GM13976 (cell line): ENCODE measurements around the gene GPC3.

Experiments
- DNase-seq: peaks from one replicate; pipeline ENCODE4 v3.0.0; 2012; ENCODE audit warnings: low spot score
- in situ Hi-C: fragments of 300-500 bp; cut with MboI; formaldehyde crosslinking; loops from one replicate; pipeline ENCODE4 v1.12.0; 2022; ENCODE audit warnings: low sequenced_read_pairs, mixed read lengths, inconsistent platforms; ENCODE audit not compliant: unreplicated experiment
- TF ChIP-seq, protein P1 (sequence below): IDR thresholded peaks from 2 replicates; pipeline ENCODE4 v1.5.1; 2012; ENCODE audit warnings: borderline replicate concordance, mild to moderate bottlenecking; ENCODE audit not compliant: insufficient read depth; ENCODE audit errors: extremely low read depth, missing control alignments, control extremely low read depth

GPC3 gene

GRCh38 chrX:133859860-133860259, 125.5 kb downstream of the GPC3 start:
- in situ Hi-C loops: no loop called here
- no peak for DNase-seq
- TF ChIP-seq, protein P1, sequence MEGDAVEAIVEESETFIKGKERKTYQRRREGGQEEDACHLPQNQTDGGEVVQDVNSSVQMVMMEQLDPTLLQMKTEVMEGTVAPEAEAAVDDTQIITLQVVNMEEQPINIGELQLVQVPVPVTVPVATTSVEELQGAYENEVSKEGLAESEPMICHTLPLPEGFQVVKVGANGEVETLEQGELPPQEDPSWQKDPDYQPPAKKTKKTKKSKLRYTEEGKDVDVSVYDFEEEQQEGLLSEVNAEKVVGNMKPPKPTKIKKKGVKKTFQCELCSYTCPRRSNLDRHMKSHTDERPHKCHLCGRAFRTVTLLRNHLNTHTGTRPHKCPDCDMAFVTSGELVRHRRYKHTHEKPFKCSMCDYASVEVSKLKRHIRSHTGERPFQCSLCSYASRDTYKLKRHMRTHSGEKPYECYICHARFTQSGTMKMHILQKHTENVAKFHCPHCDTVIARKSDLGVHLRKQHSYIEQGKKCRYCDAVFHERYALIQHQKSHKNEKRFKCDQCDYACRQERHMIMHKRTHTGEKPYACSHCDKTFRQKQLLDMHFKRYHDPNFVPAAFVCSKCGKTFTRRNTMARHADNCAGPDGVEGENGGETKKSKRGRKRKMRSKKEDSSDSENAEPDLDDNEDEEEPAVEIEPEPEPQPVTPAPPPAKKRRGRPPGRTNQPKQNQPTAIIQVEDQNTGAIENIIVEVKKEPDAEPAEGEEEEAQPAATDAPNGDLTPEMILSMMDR: no peak

DNA sequence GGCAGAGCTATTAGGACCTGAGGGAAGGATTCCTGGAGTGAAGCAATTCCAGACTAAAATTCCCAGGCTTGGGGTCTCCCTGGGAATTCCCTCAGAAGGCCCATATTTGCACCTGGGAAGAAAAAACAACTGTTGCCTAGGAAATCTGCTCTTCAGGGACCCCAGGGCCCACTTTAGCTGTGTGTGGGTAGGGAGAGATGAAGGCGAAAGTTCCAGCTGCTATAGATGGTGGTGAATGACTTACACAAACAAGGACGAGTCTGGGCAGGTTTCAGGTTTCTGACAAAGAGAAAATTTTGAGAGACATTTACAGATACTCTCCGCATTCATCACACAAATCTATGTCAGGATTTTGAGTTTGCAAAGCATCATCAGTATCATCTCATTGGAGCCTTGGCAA, 126.1 kb downstream of the GPC3 start:
- TF ChIP-seq, protein P1: no peak
- DNase-seq: no peak

GRCh38 chrX:133857640-133858269, 127.6 kb downstream of the GPC3 start:
- in situ Hi-C loops: no loop called here
- TF ChIP-seq, protein P1: no peak
- DNase-seq: no peak

More for the DNA sequence above, 126.1 kb downstream of the GPC3 start:
- in situ Hi-C loops: no loop called here

GRCh38 chrX:133856819-133857218, 128.6 kb downstream of the GPC3 start:
- in situ Hi-C loops: no loop called here
- TF ChIP-seq, protein P1: no peak
- no peak for DNase-seq

DNA sequence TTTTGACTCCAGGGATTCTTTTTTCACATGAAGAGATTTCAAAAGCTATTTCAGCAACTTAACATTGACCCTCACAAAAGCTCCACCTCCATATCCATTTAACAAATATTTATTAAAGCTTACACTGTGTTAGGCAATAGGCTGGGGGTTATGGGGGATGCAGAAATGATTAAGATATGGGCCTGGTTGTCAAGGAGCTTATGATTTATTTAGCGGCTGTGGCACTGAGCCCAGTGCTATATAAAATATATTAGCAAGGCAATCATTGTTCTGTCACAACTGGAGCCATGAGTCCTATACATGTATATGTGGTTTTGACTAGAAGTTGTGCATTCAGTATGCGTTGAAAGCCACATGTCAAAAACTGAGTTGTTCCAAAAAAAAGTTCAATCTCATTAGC, 131.1 kb downstream of the GPC3 start:
- TF ChIP-seq, protein P1: no peak
- in situ Hi-C loops: no loop called here
- no peak for DNase-seq

- no peak for DNase-seq
- TF ChIP-seq, protein P1: no peak
- in situ Hi-C loops: no loop called here
These were observed 132.5 kb downstream of the GPC3 start for GRCh38 chrX:133852837-133853356.
